Measurements from ENCODE around the gene GRK6. TPM values are rescaled to one million over a fixed set of nuclear protein-coding genes. Genes with fewer than 3 reads are reported as not detected.

Gene GRK6
- total RNA-seq, 4 donors from 2014 or later = 29.1 to 44.7 (median 36.3) TPM

DNA sequence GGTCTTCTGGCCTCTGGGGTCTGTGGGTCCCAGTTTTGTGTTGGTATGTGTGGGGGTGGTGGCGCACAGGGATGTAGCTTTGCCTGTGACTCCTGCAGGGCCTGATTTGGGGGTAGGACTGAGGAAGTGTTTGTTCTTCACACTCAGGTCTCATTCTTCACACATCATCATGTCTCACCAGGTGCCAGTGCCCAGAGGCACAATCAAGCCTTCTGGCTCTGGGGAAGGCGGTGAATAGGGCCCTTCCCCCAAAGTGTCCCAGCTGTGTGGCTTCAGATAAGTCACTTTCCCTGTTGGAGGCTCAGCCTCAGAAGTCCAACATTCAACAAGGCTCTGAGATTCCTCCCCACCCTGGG is 41.8 kb downstream of the GRK6 start:
- Histone ChIP-seq H3K9me3 (no peaks in the 10 kb centered on the region), H3K36me3 (peaks cover 11 to 51% (median 46%) of the 10 kb centered on the region in 4 donors), H3K4me1 (peaks cover 44 to 52% (median 49%) of the 10 kb centered on the region in 4 donors), H3K4me3 (no peak overlapping the region), H3K27ac (replicated peaks in 1 of 4) (peak overlapping the region in 2 of 4 donors; percentile 47 to 89), H3K27me3 (no peaks in the 10 kb centered on the region)
- 83% methylated on average over 2 of the region's 2 CpGs for WGBS
- no peak for DNase-seq (ENCODE audit: extremely low spot score)
- intact Hi-C loops (cut with DNase I) = no loop called here
- TF ChIP-seq, protein P1, sequence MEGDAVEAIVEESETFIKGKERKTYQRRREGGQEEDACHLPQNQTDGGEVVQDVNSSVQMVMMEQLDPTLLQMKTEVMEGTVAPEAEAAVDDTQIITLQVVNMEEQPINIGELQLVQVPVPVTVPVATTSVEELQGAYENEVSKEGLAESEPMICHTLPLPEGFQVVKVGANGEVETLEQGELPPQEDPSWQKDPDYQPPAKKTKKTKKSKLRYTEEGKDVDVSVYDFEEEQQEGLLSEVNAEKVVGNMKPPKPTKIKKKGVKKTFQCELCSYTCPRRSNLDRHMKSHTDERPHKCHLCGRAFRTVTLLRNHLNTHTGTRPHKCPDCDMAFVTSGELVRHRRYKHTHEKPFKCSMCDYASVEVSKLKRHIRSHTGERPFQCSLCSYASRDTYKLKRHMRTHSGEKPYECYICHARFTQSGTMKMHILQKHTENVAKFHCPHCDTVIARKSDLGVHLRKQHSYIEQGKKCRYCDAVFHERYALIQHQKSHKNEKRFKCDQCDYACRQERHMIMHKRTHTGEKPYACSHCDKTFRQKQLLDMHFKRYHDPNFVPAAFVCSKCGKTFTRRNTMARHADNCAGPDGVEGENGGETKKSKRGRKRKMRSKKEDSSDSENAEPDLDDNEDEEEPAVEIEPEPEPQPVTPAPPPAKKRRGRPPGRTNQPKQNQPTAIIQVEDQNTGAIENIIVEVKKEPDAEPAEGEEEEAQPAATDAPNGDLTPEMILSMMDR (IDR thresholded peaks at IDR 0.05) = no peak
- no peak for TF ChIP-seq EP300 (IDR thresholded peaks at IDR 0.05)
- TF ChIP-seq POLR2A (IDR thresholded peaks at IDR 0.05; ENCODE audit: low read depth) = no peak
- no peak for TF ChIP-seq POLR2AphosphoS5 (IDR thresholded peaks at IDR 0.05)

DNA sequence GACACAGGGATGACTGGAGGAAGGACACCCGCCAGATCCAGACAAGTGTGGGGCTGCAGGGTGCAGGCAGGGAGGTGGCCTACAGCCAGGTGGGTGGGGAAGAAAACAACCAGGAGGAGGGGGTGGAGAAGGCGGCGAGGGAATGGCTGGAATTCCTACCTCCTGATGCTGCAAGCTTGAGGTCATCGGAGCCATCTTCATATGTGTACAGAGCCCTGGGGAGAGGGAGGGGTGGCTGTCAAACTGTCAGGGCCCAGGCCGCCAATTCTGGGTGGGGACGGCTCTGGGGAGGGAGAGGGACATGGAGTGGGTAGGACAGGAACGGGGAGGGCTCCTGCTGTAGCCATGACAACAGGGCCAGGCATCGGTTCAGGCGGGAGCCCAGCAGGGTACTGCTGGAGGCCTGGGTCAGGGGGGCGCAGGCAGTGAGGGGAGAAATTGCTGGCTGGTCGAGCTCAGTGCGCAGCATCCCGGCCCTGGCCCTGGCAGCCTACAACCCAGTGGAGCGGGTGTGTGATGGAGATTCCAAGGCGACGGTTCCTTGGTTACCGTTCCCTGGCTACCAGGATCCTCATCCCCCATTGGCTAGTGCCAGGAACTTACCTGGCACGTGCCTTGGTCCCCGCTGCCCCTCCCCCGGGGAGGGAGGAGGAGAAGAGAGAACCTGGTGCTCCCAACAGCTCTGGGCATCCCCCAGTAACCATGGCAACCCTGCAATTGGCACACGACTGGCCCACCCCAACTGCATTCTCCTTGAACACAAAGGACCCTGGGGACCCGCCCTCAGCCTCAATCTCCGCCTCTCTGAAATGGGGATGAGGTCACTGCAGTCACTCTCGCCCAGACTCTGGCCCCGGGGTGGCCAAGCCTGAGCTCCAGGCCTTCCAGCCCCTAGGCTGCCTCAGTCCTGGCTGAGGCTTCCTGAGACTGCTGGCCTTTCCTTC is 42.5 kb downstream of the GRK6 start:
- H3K27ac ChIP-seq (replicated peaks in 1 of 4) = peak overlapping the region; percentile 89 to 96 (median 94)

DNA sequence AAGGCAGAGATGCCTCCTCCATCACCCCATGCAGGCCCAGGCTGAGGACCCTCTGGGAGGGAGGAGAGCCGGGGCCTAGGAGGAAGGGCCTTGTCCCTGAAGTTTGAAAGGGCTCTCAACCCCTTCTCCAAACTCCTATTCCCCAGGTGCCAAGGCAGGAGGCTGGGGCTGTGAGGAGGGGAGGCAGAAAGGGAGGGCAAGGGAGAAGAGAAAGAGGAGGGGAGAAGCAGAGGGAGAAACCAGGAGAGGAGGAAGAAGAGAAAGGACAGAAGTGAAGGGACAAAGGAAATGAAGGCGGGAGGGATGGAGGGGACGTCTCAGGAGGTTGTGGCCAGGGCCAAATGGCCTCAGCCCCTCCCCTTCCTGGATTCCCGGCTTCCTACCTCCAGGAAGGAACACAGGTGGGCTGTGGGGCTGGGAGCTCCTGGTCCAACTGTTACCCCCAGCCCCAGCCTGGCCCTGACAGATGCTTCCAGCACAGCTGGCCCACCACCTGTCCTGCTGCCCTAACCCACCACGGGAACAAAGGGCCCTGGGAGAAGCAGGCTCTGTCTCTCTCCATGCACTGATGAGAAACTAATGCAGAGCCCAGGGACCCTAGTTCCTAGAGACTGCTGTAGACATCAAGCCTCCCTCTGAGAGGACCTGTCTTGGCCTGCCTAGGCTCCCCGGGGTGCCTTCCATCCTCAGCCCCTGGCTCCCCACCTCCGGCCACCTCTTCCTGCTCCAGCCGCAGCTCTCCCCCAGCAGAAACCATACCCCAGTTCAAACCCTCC is 43.5 kb downstream of the GRK6 start:
- intact Hi-C loops (cut with DNase I) = no loop called here
- no peaks in the 10 kb centered on the region for H3K9me3 ChIP-seq
- H3K4me3 ChIP-seq = peak overlapping the region in 1 of 4 donors; percentile 28
- no peak for DNase-seq (ENCODE audit: extremely low spot score)
- H3K36me3 ChIP-seq = peaks cover 11 to 38% (median 36%) of the 10 kb centered on the region in 4 donors
- WGBS = 65% methylated on average over 8 of the region's 8 CpGs
- peaks cover 48 to 68% (median 64%) of the 10 kb centered on the region in 4 donors for H3K4me1 ChIP-seq
- TF ChIP-seq POLR2A (IDR thresholded peaks at IDR 0.05; ENCODE audit: low read depth) = no peak
- TF ChIP-seq POLR2AphosphoS5 (IDR thresholded peaks at IDR 0.05) = no peak
- H3K27me3 ChIP-seq = no peaks in the 10 kb centered on the region
- peak overlapping the region; percentile 89 to 96 (median 94) for H3K27ac ChIP-seq (replicated peaks in 1 of 4)

More for the DNA sequence above, 42.5 kb downstream of the GRK6 start:
- TF ChIP-seq POLR2AphosphoS5 (IDR thresholded peaks at IDR 0.05) (peak; percentile 27 to 52), EP300 (IDR thresholded peaks at IDR 0.05) (no peak)
- TF ChIP-seq, protein P1 (IDR thresholded peaks at IDR 0.05) = no peak
- WGBS = 54% methylated on average over 14 of the region's 25 CpGs
- Histone ChIP-seq H3K36me3 (peaks cover 11 to 46% (median 44%) of the 10 kb centered on the region in 4 donors), H3K9me3 (no peaks in the 10 kb centered on the region), H3K27me3 (no peaks in the 10 kb centered on the region), H3K4me3 (no peak overlapping the region), H3K4me1 (peaks cover 46 to 58% (median 54%) of the 10 kb centered on the region in 4 donors)
- intact Hi-C loops (cut with DNase I) = no loop called here
- no peak for DNase-seq (ENCODE audit: extremely low spot score)

DNA sequence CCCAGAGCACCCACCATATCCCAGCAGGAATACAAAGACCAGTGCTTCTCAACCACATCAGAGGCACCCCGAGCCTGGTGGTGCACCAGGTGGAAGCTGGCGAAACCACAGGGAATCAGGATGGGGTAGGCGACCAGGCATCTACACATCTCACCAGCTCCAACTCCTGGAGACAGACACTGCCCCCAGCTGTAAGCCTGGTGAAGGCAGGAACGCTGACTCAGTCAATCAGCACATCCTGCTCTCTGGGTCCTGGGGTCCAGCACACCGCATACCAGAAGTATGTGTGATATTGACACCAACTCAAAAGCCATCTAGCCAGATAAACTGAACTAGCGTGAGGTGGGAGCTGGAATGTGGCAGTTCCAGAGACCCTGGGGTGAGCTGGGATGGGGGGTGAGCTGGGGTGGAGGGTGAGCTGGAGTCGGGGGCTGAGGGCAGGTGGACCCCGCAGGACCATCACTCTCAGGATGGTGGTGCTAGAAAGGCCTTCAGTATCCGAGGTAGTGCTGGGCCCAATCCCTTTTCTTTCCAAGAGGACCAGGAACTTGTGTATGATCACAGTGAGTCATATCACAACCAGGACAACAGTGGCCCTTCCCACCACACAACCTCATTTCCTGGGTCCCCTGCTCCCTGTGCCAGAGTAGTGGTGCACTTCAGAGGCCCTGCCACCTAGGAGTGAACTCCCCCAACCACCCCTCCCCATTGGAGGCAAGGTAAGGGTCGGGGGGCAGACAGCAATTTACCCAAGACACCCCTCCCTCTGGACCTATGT is 44.5 kb downstream of the GRK6 start:
- peaks cover 51 to 78% (median 74%) of the 10 kb centered on the region in 4 donors for H3K4me1 ChIP-seq
- 73% methylated on average over 8 of the region's 10 CpGs for WGBS

More for the DNA sequence above, 44.5 kb downstream of the GRK6 start:
- TF ChIP-seq POLR2A (IDR thresholded peaks at IDR 0.05; ENCODE audit: low read depth) = no peak
- TF ChIP-seq, protein P1 (IDR thresholded peaks at IDR 0.05) = no peak
- TF ChIP-seq EP300 (IDR thresholded peaks at IDR 0.05) = no peak
- no peak for TF ChIP-seq POLR2AphosphoS5 (IDR thresholded peaks at IDR 0.05)
- intact Hi-C loops (cut with DNase I) = no loop called here
- Histone ChIP-seq H3K4me3 (peak overlapping the region in 1 of 4 donors; percentile 86), H3K27ac (replicated peaks in 1 of 4) (peak overlapping the region; percentile 89 to 96 (median 94)), H3K27me3 (no peaks in the 10 kb centered on the region), H3K9me3 (no peaks in the 10 kb centered on the region), H3K36me3 (peaks cover 11 to 28% (median 27%) of the 10 kb centered on the region in 4 donors)
- DNase-seq (ENCODE audit: extremely low spot score) = no peak
